ENCODE measurements around the gene TMEM167A. TPM values are rescaled to one million over a fixed set of nuclear protein-coding genes. Genes with fewer than 3 reads are reported as not detected.

Gene TMEM167A
- total and polyA plus RNA-seq, 2 donors (not counting 1 experiment from before 2014, with no cell fraction given) = 9.2 to 41.2 TPM

GRCh38 chr5:83022334-83022733, 54.9 kb downstream of the TMEM167A start:
- Mint-ChIP-seq H3K27me3 (no peaks in the 10 kb centered on the region), H3K4me3 (no peak overlapping the region), H3K4me1 (peaks cover 10% of the 10 kb centered on the region), H3K9me3 (ENCODE audit: insufficient read depth) (no peaks in the 10 kb centered on the region), H3K27ac (no peak overlapping the region)
- Histone ChIP-seq H3K9me3 (ENCODE audit: control extremely low read depth in 1 of 3, control insufficient read depth in 2 of 3, insufficient read depth in 1 of 3, low read length in 2 of 3) (no peaks in the 10 kb centered on the region), H4K20me1 (ENCODE audit: control insufficient read depth, insufficient read depth, low read length, poor library complexity, severe bottlenecking) (no peaks in the 10 kb centered on the region), H3K4me3 (ENCODE audit: control extremely low read depth in 1 of 5, extremely low read depth in 1 of 5, insufficient read depth in 1 of 5, low read depth in 2 of 5, low read length in 4 of 5) (no peak overlapping the region), H3K27ac (ENCODE audit: low read length in 2 of 2) (no peak overlapping the region), H3K9ac (ENCODE audit: low read length) (no peak overlapping the region), H3K27me3 (replicated peaks in 1 of 4; ENCODE audit: control extremely low read depth in 1 of 4, control insufficient read depth in 3 of 4, insufficient read depth in 4 of 4, low read length in 3 of 4) (no peaks in the 10 kb centered on the region), H2AFZ (ENCODE audit: insufficient read depth, low read depth, low read length, poor library complexity, severe bottlenecking) (no peak overlapping the region), H3K4me2 (replicated peaks; ENCODE audit: low read depth, low read length, poor library complexity, severe bottlenecking) (no peak overlapping the region), H3K79me2 (ENCODE audit: control insufficient read depth, insufficient read depth, low read length) (no peaks in the 10 kb centered on the region), H3K36me3 (replicated peaks in 1 of 2; ENCODE audit: control extremely low read depth in 1 of 2, control insufficient read depth in 1 of 2, extremely low read depth in 1 of 2, insufficient read depth in 2 of 2, low read length in 1 of 2) (no peaks in the 10 kb centered on the region), H3K4me1 (ENCODE audit: control insufficient read depth in 2 of 2, insufficient read depth in 2 of 2, low read length in 2 of 2) (peaks cover 6 to 8% of the 10 kb centered on the region in 2 donors)
- ChIA-PET POLR2A (no interaction called here), CTCF (no interaction called here)
- WGBS (ENCODE audit: insufficient coverage) = 56% methylated on average over 1 of the region's 4 CpGs
- TF ChIP-seq, protein P1, sequence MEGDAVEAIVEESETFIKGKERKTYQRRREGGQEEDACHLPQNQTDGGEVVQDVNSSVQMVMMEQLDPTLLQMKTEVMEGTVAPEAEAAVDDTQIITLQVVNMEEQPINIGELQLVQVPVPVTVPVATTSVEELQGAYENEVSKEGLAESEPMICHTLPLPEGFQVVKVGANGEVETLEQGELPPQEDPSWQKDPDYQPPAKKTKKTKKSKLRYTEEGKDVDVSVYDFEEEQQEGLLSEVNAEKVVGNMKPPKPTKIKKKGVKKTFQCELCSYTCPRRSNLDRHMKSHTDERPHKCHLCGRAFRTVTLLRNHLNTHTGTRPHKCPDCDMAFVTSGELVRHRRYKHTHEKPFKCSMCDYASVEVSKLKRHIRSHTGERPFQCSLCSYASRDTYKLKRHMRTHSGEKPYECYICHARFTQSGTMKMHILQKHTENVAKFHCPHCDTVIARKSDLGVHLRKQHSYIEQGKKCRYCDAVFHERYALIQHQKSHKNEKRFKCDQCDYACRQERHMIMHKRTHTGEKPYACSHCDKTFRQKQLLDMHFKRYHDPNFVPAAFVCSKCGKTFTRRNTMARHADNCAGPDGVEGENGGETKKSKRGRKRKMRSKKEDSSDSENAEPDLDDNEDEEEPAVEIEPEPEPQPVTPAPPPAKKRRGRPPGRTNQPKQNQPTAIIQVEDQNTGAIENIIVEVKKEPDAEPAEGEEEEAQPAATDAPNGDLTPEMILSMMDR (IDR thresholded peaks at IDR 0.05) = no peak
- TF ChIP-seq EZH2 (IDR thresholded peaks at IDR 0.05; ENCODE audit: borderline replicate concordance, insufficient read depth, low read depth, low read length, poor library complexity, severe bottlenecking) = no peak
- no peak for DNase-seq
- intact Hi-C loops (cut with micrococcal nuclease) = no loop called here
- ATAC-seq (ENCODE audit: low read depth) = no peak

DNA sequence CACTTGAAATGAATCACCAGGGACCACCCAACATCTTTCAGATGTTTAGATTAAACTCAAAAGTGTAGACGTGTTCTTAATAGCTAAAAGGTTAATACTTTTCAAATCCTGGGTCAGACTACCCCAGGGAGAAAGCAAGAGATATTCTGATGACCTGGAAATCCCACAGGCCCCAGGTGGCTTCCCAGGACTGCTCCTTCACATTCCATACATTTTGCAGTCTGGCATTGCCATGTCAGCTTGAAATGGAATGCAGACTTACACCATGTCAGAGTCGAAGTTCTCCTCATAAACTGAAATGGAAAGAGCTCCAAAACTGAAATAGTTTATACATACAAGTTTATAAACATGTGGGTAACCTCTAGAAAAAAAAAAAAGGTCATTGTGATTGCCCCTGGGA, 61.5 kb downstream of the TMEM167A start:
- Histone ChIP-seq H3K9ac (ENCODE audit: low read length) (no peak overlapping the region), H3K9me3 (ENCODE audit: control extremely low read depth in 1 of 3, control insufficient read depth in 2 of 3, insufficient read depth in 1 of 3, low read length in 2 of 3) (no peaks in the 10 kb centered on the region), H3K27ac (ENCODE audit: low read length in 2 of 2) (no peak overlapping the region), H3K4me2 (replicated peaks; ENCODE audit: low read depth, low read length, poor library complexity, severe bottlenecking) (no peak overlapping the region), H4K20me1 (ENCODE audit: control insufficient read depth, insufficient read depth, low read length, poor library complexity, severe bottlenecking) (no peaks in the 10 kb centered on the region), H2AFZ (ENCODE audit: insufficient read depth, low read depth, low read length, poor library complexity, severe bottlenecking) (no peak overlapping the region), H3K36me3 (replicated peaks in 1 of 2; ENCODE audit: control extremely low read depth in 1 of 2, control insufficient read depth in 1 of 2, extremely low read depth in 1 of 2, insufficient read depth in 2 of 2, low read length in 1 of 2) (no peaks in the 10 kb centered on the region), H3K4me1 (ENCODE audit: control insufficient read depth in 2 of 2, insufficient read depth in 2 of 2, low read length in 2 of 2) (peaks cover 4% of the 10 kb centered on the region in 2 donors), H3K27me3 (replicated peaks in 1 of 4; ENCODE audit: control extremely low read depth in 1 of 4, control insufficient read depth in 3 of 4, insufficient read depth in 4 of 4, low read length in 3 of 4) (no peaks in the 10 kb centered on the region), H3K4me3 (ENCODE audit: control extremely low read depth in 1 of 5, extremely low read depth in 1 of 5, insufficient read depth in 1 of 5, low read depth in 2 of 5, low read length in 4 of 5) (no peak overlapping the region), H3K79me2 (ENCODE audit: control insufficient read depth, insufficient read depth, low read length) (no peaks in the 10 kb centered on the region)
- H3K9me3 Mint-ChIP-seq (ENCODE audit: insufficient read depth) = no peaks in the 10 kb centered on the region
- peaks cover 12% of the 10 kb centered on the region for H3K4me1 Mint-ChIP-seq
- ATAC-seq (ENCODE audit: low read depth) (no peak), DNase-seq (no peak)
- WGBS (ENCODE audit: insufficient coverage) = no CpG with 5 or more reads among the region's 2 CpGs
- intact Hi-C loops (cut with micrococcal nuclease) = no loop called here
- H3K4me3 Mint-ChIP-seq = no peak overlapping the region
- TF ChIP-seq EZH2 (IDR thresholded peaks at IDR 0.05; ENCODE audit: borderline replicate concordance, insufficient read depth, low read depth, low read length, poor library complexity, severe bottlenecking) = no peak
- TF ChIP-seq, protein P1 (IDR thresholded peaks at IDR 0.05) = no peak
- H3K27me3 Mint-ChIP-seq = no peaks in the 10 kb centered on the region
- CTCF ChIA-PET = interaction anchor here (1.5 kb wide), 1 partner anchor 10 kb away, joined by 3 read pairs; no protein-coding TSS in a partner anchor
- H3K27ac Mint-ChIP-seq = no peak overlapping the region
- POLR2A ChIA-PET = no interaction called here
